GOT3 (cell line): ENCODE measurements around the gene RIC1.
A peak's percentile ranks its signal among the peaks of the same experiment; 100 is the strongest.
"Not testable (repeated sequence)": the region's sequence is repeated elsewhere in the genome, so short reads cannot be mapped to it uniquely, and the experiment has no call there.

Source experiments
- DNase-seq: peaks from one replicate; lab custom pipeline; 2025; ENCODE audit warnings: mixed read lengths; lab: John Stamatoyannopoulos, UW

The RIC1 gene

DNA sequence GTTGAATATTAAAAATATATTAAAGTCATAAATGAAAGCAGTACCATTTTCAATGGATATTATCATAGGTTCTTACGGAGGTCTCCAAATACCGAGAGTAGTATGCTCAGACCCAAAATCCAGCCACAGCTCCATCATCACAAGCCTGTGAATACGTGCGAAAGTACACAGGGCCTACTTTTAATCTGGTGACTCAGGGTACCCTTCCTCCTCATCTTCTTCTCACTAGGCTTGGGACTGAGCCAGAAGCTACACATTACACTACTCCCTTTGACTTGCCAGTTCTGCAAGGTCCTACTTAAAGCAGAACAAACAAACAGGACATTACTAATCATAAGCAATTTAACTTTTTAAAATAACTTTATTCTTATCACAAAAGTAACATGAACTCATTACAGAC, 7.6 kb upstream of the RIC1 start:
- no peak for DNase-seq

DNA sequence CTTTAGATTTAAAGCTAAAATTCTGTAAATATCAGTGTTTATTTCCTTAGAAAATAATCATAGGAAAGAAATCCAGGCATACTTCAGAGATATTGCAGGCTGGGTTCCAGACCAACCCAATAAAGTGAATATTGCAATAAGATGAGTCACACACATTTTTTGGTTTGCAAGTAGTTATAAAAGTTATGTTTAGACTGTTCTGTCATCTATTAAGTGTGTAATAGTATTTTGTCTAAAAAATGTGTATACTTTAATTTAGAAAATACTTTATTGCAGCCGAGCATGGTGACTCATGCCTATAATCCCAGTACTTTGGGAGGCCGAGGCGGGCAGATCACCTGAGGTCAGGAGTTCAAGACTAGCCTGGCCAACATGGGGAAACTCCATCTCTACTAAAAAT, 6.9 kb upstream of the RIC1 start:
- DNase-seq: no peak

GRCh38 chr9:5624655-5625054, 4.3 kb upstream of the RIC1 start:
- DNase-seq: no peak

DNA sequence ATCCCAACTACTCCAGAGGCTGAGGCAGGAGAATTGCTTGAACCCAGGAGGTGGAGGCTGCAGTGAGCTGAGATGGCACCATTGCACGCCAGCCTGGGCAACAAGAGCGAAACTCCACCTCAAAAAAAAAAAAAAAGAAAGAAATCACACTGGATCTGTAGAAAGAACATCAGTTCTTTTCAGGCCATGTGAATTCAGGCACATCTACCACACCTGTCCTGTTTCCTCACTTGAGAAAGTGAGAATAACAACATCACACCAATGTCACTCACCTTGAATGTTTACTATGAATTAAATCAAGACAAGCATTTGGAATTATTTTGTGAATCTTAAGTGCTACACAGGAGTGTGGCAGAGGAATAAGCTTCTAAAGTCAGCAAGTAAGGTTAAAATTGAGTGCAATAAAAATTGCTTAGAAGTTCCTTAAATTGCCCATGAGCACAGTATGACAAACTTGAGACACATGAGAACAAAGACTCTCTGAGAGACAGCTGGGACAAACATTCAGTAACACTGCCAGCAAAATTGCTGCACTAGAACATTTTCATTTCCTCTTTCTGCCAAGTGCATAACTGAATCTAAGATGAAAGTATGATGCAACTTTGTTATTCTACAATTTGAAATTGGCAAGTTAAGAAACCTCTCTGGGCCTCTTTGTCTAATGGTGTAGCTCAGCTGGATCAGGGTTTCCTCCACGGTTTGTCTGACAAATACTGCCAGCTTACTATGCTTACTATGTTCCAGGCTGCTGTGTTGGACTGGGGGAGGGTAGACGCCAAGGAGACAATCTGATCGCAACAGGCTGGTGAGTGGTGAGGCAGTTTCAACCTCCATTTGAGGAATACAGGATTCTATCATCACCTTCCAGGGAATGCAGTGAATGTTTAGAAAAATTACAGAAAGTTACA, 1.9 kb upstream of the RIC1 start:
- DNase-seq: peak; percentile 2

- not testable (repeated sequence) for DNase-seq
These were observed 1.2 kb upstream of the RIC1 start for GRCh38 chr9:5627686-5628085.

- no peak for DNase-seq
These were observed 751 bp upstream of the RIC1 start for GRCh38 chr9:5628183-5628529.

- DNase-seq: no peak
These were observed 589 bp downstream of the RIC1 start for GRCh38 chr9:5629312-5630080.

GRCh38 chr9:5630081-5630507, 1.2 kb downstream of the RIC1 start:
- DNase-seq: no peak

- no peak for DNase-seq
These were observed 2.1 kb downstream of the RIC1 start for GRCh38 chr9:5631026-5631425.

- DNase-seq: no peak
These were observed 3.6 kb downstream of the RIC1 start for GRCh38 chr9:5632540-5632939.

- DNase-seq: no peak
These were observed 4.3 kb downstream of the RIC1 start for GRCh38 chr9:5633243-5633642.

DNA sequence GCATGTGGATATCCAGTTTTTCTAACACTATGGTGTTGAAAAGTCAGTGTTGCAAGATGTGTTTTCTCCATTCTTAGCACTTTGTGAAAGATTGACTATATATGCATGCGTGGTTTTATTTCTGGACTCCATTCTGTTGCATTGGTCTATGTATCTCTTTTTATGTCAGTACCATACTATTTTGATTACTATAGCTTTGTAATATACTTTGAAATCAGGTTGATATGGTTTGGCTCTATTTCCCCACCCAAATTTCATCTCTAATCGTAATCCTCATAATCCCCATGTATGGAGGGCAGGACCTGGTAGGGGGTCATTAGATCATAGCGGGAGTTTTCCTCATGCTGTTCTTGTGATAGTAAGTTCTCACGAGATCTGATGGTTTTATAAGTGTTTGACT, 6.5 kb downstream of the RIC1 start:
- no peak for DNase-seq

- DNase-seq: no peak
These were observed 10.9 kb downstream of the RIC1 start for GRCh38 chr9:5639816-5640215.

GRCh38 chr9:5642170-5642569, 13.3 kb downstream of the RIC1 start:
- no peak for DNase-seq

- no peak for DNase-seq
These were observed 14.2 kb downstream of the RIC1 start for GRCh38 chr9:5643005-5643624.

GRCh38 chr9:5644501-5644900, 15.6 kb downstream of the RIC1 start:
- no peak for DNase-seq

DNA sequence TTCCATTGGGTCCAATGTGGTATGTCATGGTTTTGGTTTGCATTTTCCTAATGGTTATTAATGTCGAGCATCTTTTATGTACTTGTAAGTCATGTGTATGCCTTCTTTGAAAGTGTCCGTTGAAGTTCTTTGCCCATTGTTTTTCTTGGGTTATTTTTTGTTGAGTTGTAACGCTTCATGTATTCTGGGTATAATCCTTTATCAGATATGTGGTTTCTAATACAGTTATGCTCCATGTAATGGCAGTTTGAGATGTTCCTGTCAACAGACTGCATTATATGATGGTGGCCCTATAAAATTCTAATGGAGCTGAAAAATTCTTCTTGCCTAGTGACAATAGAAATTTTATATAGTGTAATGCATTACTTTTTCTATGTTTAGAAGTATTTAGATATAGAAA, 17.2 kb downstream of the RIC1 start:
- DNase-seq: no peak

DNA sequence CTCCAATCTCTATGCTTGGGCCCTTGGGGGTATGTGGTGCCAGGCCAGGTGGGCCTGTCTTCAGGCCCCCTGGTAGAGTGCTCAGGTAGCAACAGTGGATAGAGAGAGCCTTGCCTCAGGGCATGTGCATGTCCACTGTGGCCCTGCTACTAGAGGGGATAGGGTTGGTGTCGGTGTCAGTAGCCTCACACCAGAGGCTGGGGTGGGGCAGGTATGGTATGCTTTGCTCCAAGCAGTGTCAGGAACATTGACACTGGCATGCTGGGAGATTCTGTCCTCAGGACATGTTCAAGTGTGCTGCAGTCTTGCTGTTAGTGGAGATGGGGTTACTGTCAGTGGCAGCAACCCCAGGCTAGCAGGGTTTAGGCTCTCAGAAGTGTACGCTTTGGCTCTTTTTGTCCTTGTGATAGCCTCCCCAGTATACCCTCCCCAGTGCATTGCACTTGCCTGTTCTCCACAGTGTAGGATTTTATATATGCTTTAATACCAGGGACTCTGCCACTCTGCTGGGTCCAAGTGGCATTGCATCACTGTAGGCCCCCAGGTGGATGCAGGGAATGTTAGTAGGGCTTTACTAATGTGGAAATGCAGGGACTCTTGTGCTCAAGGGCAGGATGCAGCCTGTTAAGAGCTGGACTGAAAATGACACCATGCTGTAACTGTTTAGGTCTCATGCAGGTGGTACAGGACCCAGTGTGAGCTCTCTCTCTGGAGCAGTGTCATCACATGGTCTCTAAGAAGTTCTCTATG, 21.6 kb downstream of the RIC1 start:
- DNase-seq: no peak

DNA sequence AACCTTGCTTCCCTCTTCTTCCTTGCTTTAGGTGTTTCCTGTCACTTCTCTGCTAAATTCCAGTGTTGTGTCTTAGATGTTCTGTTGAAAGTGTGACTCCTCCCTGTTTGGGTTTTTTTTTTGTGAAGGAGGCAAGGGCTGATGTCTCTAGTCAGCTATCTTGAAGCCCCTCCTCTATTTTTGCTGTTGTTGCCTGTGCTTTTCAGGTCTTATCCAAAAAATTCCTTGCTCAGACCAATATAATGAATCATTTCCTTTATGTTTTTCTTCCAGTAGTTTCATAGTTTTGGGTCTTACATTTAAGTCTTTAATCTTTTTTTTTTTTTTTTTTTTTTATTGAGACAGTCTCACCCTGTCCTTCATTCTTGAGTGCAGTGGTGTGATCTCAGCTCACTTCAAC, 22.3 kb downstream of the RIC1 start:
- DNase-seq: no peak

DNA sequence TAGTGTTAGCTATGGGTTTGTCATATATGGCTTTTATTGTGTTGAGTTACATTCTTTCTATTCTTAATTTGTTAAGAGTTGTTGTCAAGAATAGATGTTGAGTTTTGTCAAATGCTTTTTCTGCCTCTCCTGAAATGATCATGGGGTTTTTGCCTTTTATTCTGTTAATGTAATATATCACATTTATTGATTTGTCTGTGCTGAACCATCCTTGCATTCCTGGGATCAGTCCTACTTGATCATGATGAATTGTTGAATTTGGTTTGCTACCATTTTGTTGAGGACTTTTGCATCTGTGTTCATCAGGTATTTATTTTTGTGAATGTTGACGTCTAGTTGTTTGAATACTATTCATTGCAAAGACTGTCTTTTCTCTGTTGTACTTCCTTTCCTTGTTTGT, 23.9 kb downstream of the RIC1 start:
- DNase-seq: no peak

DNA sequence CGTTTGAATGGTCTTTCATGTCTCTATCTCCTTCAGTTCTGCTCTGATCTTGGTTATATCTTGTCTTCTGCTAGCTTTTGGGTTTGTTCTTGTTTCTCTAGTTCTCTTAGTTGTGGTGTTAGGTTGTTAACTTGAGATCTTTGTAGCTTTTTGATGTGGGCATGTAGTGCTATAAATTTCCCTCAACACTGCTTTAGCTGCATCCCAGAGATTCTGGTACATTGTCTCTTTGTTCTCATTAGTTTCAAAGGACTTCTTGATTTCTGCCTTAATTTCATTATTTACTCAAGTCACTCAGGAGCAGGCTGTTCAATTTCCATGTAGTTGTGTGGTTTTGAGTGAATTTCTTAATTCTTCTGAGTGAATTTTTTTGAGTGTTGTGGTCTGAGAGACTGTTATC, 33.9 kb downstream of the RIC1 start:
- not testable (repeated sequence) for DNase-seq

DNA sequence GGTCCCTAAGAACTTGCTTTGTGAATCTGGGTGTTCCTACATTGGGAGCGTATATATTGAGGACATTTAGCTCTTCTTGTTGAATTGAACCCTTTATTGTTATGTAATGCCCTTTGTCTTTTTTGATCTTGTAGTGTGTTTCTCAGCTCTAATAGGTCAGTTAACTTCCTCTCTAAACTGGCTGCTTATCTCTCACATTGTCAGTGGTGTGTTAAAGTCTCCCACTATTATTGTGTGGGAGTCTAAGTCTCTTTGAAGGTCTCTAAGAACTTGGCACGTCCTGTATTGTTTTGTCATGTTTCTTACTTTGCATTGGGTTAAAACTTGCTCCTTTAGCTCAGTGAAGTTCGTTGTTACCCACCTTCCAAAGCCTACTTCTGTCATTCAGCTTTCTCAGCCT, 36.2 kb downstream of the RIC1 start:
- no peak for DNase-seq
